Mesothelial cell of epicardium (in vitro differentiated cells): Measurements from ENCODE around the gene ADAM12. TPM values are rescaled to one million over a fixed set of nuclear protein-coding genes. Genes with fewer than 3 reads are reported as not detected.

Experiments used
- DNase-seq, 2 experiments: peaks; one replicate each; pipeline ENCODE4 v3.0.0; 2021; ENCODE audit warnings: low spot score in 2 of 2; ENCODE audit not compliant: unreplicated experiment in 2 of 2
- H3K27ac Mint-ChIP-seq: 2 replicates; pipeline ENCODE4 v1.8.0; 2021; ENCODE audit warnings: mixed read lengths
- H3K27me3 Mint-ChIP-seq: 2 replicates; pipeline ENCODE4 v1.8.0; 2021; ENCODE audit warnings: low read depth, mixed read lengths
- H3K36me3 Mint-ChIP-seq: 2 replicates; pipeline ENCODE4 v1.8.0; 2021; ENCODE audit warnings: mixed read lengths
- H3K4me1 Mint-ChIP-seq: 2 replicates; pipeline ENCODE4 v1.8.0; 2021; ENCODE audit warnings: mixed read lengths
- H3K4me3 Mint-ChIP-seq: 2 replicates; pipeline ENCODE4 v1.8.0; 2021; ENCODE audit warnings: mild to moderate bottlenecking, moderate library complexity, mixed read lengths
- H3K9me3 Mint-ChIP-seq: 2 replicates; pipeline ENCODE4 v1.8.0; 2021; ENCODE audit warnings: mixed read lengths
- CTCF ChIP-seq: fragments of 200-600 bp; sonication (generic); IDR thresholded peaks from one replicate; pipeline ENCODE4 v1.5.0; 2021; ENCODE audit warnings: antibody characterized with exemption; ENCODE audit not compliant: unreplicated experiment
- total RNA-seq: library from RNA; stranded (reverse); gene quantifications from 3 replicates; pipeline ENCODE4 v1.2.1, GENCODE V29; 2021

Gene ADAM12
- total RNA-seq, 1 donor from 2014 or later, result 13.3 TPM

DNA sequence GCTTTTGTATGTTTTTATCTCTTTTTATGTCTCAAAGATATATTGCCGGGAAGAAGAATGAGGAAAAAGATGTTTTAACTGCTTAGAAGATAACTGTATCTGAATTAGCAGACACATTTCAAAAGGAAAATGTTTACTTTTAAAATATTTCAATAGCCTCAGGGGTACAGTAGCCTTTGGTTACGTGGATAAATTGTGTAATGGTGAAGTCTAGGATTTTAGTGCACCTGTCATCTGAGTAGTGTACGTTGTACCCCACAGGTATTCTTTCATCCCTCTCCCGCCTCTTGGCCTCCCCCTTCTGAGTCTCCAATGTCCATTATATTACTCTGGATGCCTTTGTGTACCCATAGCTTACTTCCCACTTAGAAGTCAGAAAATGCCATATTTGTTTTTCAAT, 269.8 kb downstream of the ADAM12 start:
- no peak overlapping the region for H3K4me3 Mint-ChIP-seq
- no peaks in the 10 kb centered on the region for H3K36me3 Mint-ChIP-seq

DNA sequence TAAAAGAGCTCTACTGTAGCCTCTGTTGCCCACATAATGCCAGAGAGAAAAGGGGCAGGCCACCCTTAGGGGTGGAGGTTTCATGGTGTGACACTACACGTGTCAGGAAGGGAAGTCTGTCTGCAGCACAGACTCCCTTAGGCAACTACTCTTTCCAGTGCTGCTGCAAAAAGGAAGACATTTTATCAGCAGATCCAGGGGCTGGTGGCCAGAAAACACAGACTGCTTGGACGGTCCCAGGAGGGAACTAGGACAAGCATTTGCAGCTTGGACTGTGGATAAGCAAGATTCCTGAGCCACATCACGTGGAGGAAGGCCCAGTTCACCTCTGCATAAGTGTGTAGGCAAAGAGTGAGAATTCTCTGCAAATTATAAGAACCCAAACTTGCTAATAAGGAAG, 271.1 kb downstream of the ADAM12 start:
- Mint-ChIP-seq H3K27me3 (peaks cover 16% of the 10 kb centered on the region), H3K4me3 (no peak overlapping the region)

More for the DNA sequence above, 269.8 kb downstream of the ADAM12 start:
- Mint-ChIP-seq H3K4me1 (peaks cover 26% of the 10 kb centered on the region), H3K27me3 (peaks cover 16% of the 10 kb centered on the region), H3K9me3 (no peaks in the 10 kb centered on the region), H3K27ac (peak overlapping the region; percentile 22)
- no peak for TF ChIP-seq CTCF
- DNase-seq, result no peak

GRCh38 chr10:126115886-126116285, 272.4 kb downstream of the ADAM12 start:
- Mint-ChIP-seq H3K4me3 (no peak overlapping the region), H3K36me3 (peaks cover 2% of the 10 kb centered on the region), H3K27ac (no peak overlapping the region), H3K4me1 (peaks cover 29% of the 10 kb centered on the region), H3K27me3 (peaks cover 16% of the 10 kb centered on the region), H3K9me3 (peaks cover 9% of the 10 kb centered on the region)
- DNase-seq, result no peak
- no peak for TF ChIP-seq CTCF

More for the DNA sequence above, 271.1 kb downstream of the ADAM12 start:
- TF ChIP-seq CTCF, result no peak
- DNase-seq, result no peak
- peaks cover 19% of the 10 kb centered on the region for H3K4me1 Mint-ChIP-seq
- H3K27ac Mint-ChIP-seq, result no peak overlapping the region
- no peaks in the 10 kb centered on the region for H3K36me3 Mint-ChIP-seq
- H3K9me3 Mint-ChIP-seq, result peaks cover 4% of the 10 kb centered on the region

DNA sequence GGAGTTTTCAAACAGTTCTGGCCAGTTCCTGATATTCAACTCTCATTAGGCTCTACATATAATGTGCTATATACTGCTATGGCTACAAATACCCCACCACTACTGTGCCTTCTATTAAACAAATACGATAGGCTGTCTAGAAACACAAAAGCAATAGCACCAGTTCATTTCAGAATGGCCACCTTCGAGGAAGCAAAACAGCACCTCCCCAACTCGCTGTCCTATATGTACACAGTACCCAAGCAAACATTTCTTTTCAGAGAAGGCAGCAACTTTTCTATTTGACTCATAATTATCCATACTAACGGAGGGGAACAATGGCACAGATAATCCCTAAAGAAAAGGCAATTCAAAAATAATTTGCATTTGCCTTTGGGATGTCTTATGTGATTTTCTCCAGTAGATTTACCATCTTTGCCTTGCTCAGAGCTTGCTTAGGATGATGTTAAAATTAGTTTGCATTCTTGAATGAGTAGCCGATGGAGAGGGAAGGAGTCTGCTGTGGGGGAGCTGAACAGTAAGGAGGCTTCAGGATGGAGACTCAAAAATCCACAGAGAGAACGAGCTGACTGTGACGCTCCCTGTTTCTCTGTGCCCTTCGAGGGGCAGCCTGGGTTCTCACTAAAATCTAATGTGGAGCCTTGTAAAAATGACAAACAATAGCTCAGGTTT, 273.3 kb downstream of the ADAM12 start:
- no peak overlapping the region for H3K4me3 Mint-ChIP-seq
- TF ChIP-seq CTCF, result no peak
- no peak overlapping the region for H3K27ac Mint-ChIP-seq
- peaks cover 16% of the 10 kb centered on the region for H3K27me3 Mint-ChIP-seq
- peaks cover 2% of the 10 kb centered on the region for H3K36me3 Mint-ChIP-seq
- peaks cover 34% of the 10 kb centered on the region for H3K4me1 Mint-ChIP-seq
- DNase-seq, result no peak
- peaks cover 9% of the 10 kb centered on the region for H3K9me3 Mint-ChIP-seq

DNA sequence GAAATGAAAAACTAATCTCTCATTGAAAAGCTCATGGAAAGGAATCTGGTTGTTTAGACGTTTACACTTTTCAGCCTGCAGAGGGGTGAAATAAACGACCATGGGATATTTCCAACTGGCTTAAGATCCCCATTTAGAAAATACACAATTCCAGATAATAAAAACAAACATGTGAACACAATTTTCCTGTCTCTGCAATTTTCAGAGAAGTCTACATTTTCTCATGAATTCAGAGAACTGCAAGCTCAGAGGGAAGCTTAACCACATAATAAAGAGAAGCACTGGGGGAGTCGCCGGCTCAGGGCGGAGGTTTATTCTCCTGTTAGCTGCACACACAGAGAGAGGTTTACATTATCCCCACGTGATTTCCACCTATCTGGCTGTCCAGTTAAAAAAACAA, 276.8 kb downstream of the ADAM12 start:
- TF ChIP-seq CTCF, result no peak
- Mint-ChIP-seq H3K9me3 (peaks cover 9% of the 10 kb centered on the region), H3K27ac (peak overlapping the region; percentile 6), H3K4me1 (peaks cover 26% of the 10 kb centered on the region), H3K27me3 (peaks cover 21% of the 10 kb centered on the region), H3K36me3 (peaks cover 2% of the 10 kb centered on the region), H3K4me3 (no peak overlapping the region)
- no peak for DNase-seq
